H9 (cell line): ENCODE data around the gene FBLN2. TPM values are rescaled to one million over a fixed set of nuclear protein-coding genes. Genes with fewer than 3 reads are reported as not detected.

ENCODE experiments used
- DNase-seq: peaks from one replicate; pipeline ENCODE4 v3.0.0-alpha.2; 2017
- H2AFZ ChIP-seq: one replicate; pipeline ENCODE4 v1.6.1; 2013; ENCODE audit warnings: mild to moderate bottlenecking, low read length, control low read depth, moderate library complexity
- H2AK5ac ChIP-seq: 2 replicates; pipeline ENCODE4 v1.6.1; 2013; ENCODE audit warnings: low read length, control low read depth, mixed read lengths; ENCODE audit not compliant: insufficient read length
- H2BK120ac ChIP-seq: one replicate; pipeline ENCODE4 v1.6.1; 2013; ENCODE audit warnings: low read depth, mild to moderate bottlenecking, low read length, control low read depth, inconsistent platforms; ENCODE audit not compliant: poor library complexity, severe bottlenecking
- H2BK12ac ChIP-seq: 2 replicates; pipeline ENCODE4 v1.6.1; 2013; ENCODE audit warnings: low read length, control low read depth, mixed read lengths, low read depth; ENCODE audit not compliant: insufficient read length
- H2BK15ac ChIP-seq: 2 replicates; pipeline ENCODE4 v1.6.1; 2013; ENCODE audit warnings: low read depth, low read length, control low read depth
- H2BK20ac ChIP-seq: one replicate; pipeline ENCODE4 v1.6.1; 2013; ENCODE audit warnings: low read depth, mild to moderate bottlenecking, low read length, control low read depth, inconsistent platforms; ENCODE audit not compliant: poor library complexity, severe bottlenecking
- H2BK5ac ChIP-seq: 2 replicates; pipeline ENCODE4 v1.6.1; 2013; ENCODE audit warnings: low read length, control low read depth, mixed read lengths; ENCODE audit not compliant: insufficient read length
- H3K14ac ChIP-seq: 2 replicates; pipeline ENCODE4 v1.6.1; 2013; ENCODE audit warnings: low read length, control low read depth; ENCODE audit not compliant: insufficient read depth
- H3K18ac ChIP-seq: 2 replicates; pipeline ENCODE4 v1.6.1; 2013; ENCODE audit warnings: low read depth, mild to moderate bottlenecking, mixed read lengths, low read length, control low read depth; ENCODE audit not compliant: insufficient read length
- H3K23ac ChIP-seq: 2 replicates; pipeline ENCODE4 v1.6.1; 2013; ENCODE audit warnings: low read length, control low read depth, mixed read lengths, low read depth; ENCODE audit not compliant: insufficient read length
- H3K23me2 ChIP-seq: 2 replicates; pipeline ENCODE4 v1.6.1; 2013; ENCODE audit warnings: low read depth, mild to moderate bottlenecking, mixed read lengths, low read length, control low read depth; ENCODE audit not compliant: insufficient read length, poor library complexity, severe bottlenecking
- H3K27ac ChIP-seq: 2 replicates; pipeline ENCODE4 v1.5.1; 2013; ENCODE audit warnings: low read length, control low read depth, mixed read lengths, low read depth; ENCODE audit not compliant: insufficient read length
- H3K27me3 ChIP-seq: 2 replicates; pipeline ENCODE4 v1.6.1; 2013; ENCODE audit warnings: low read length, control low read depth, inconsistent platforms; ENCODE audit not compliant: insufficient read depth
- H3K4ac ChIP-seq: 2 replicates; pipeline ENCODE4 v1.6.1; 2013; ENCODE audit warnings: low read depth, mild to moderate bottlenecking, control low read depth, inconsistent platforms, low read length, moderate library complexity
- H3K4me1 ChIP-seq: 2 replicates; pipeline ENCODE4 v1.6.1; 2013; ENCODE audit warnings: low read length, control low read depth, inconsistent platforms; ENCODE audit not compliant: insufficient read depth
- H3K4me2 ChIP-seq: 2 replicates; pipeline ENCODE4 v1.6.1; 2013; ENCODE audit warnings: low read length, control low read depth, mixed read lengths; ENCODE audit not compliant: insufficient read length, insufficient read depth
- H3K56ac ChIP-seq: 2 replicates; pipeline ENCODE4 v1.6.1; 2013; ENCODE audit warnings: low read depth, mild to moderate bottlenecking, mixed read lengths, low read length, control low read depth; ENCODE audit not compliant: insufficient read length
- H3K79me1 ChIP-seq: 2 replicates; pipeline ENCODE4 v1.6.1; 2013; ENCODE audit warnings: low read depth, mild to moderate bottlenecking, moderate library complexity, low read length, control low read depth, inconsistent platforms; ENCODE audit not compliant: insufficient read depth, poor library complexity, severe bottlenecking
- H3K79me2 ChIP-seq: 2 replicates; pipeline ENCODE4 v1.6.1; 2013; ENCODE audit warnings: low read length, control low read depth, inconsistent platforms; ENCODE audit not compliant: insufficient read depth
- H3K9ac ChIP-seq: 2 replicates; pipeline ENCODE4 v1.6.1; 2013; ENCODE audit warnings: low read length, control low read depth, mixed read lengths; ENCODE audit not compliant: insufficient read length; ENCODE audit errors: extremely low read depth
- H3K9me3 ChIP-seq: one replicate; pipeline ENCODE4 v1.6.1; 2013; ENCODE audit warnings: low read depth, low read length, inconsistent platforms; ENCODE audit not compliant: control insufficient read depth
- H3T11ph ChIP-seq: one replicate; pipeline ENCODE4 v1.6.1; 2013; ENCODE audit warnings: mild to moderate bottlenecking, low read length, control low read depth, inconsistent platforms
- H4K20me1 ChIP-seq: one replicate; pipeline ENCODE4 v1.6.1; 2013; ENCODE audit not compliant: control insufficient read depth, insufficient read length, insufficient read depth
- H4K5ac ChIP-seq: 2 replicates; pipeline ENCODE4 v1.6.1; 2013; ENCODE audit warnings: low read depth, mild to moderate bottlenecking, mixed read lengths, low read length, control low read depth; ENCODE audit not compliant: insufficient read length
- H4K8ac ChIP-seq: replicated peaks from 2 replicates; pipeline ENCODE4 v1.6.1; 2013; ENCODE audit warnings: low read length, control low read depth, mixed read lengths, low read depth; ENCODE audit not compliant: insufficient read length
- H4K91ac ChIP-seq: 2 replicates; pipeline ENCODE4 v1.6.1; 2013; ENCODE audit warnings: low read depth, mild to moderate bottlenecking, moderate library complexity, mixed read lengths, low read length, control low read depth; ENCODE audit not compliant: insufficient read length
- H3K27ac Mint-ChIP-seq, 3 experiments: 2 replicates in 2 of 3; 3 replicates in 1 of 3; pipeline ENCODE4 v1.8.0; 2020 to 2021; ENCODE audit warnings: mixed read lengths in 3 of 3, mild to moderate bottlenecking in 1 of 3, moderate library complexity in 1 of 3
- H3K27me3 Mint-ChIP-seq: 2 replicates; pipeline ENCODE4 v1.8.0; 2021; ENCODE audit warnings: low read depth, mild to moderate bottlenecking, moderate library complexity, mixed read lengths
- H3K36me3 Mint-ChIP-seq, 3 experiments: 2 replicates in 2 of 3; 3 replicates in 1 of 3; pipeline ENCODE4 v1.8.0; 2020 to 2021; ENCODE audit warnings: low read depth in 3 of 3, mixed read lengths in 3 of 3; ENCODE audit not compliant: insufficient read depth in 1 of 3
- H3K4me1 Mint-ChIP-seq, 2 experiments: 2 replicates each; pipeline ENCODE4 v1.8.0; 2020; ENCODE audit warnings: mixed read lengths in 2 of 2
- H3K4me3 Mint-ChIP-seq, 2 experiments: 2 replicates in 1 of 2; 3 replicates in 1 of 2; pipeline ENCODE4 v1.8.0; 2020 to 2021; ENCODE audit warnings: mild to moderate bottlenecking in 2 of 2, mixed read lengths in 2 of 2, moderate library complexity in 1 of 2
- H3K9me3 Mint-ChIP-seq, 2 experiments: 2 replicates in 1 of 2; 3 replicates in 1 of 2; pipeline ENCODE4 v1.8.0; 2020; ENCODE audit warnings: mild to moderate bottlenecking in 2 of 2, mixed read lengths in 2 of 2, moderate library complexity in 1 of 2
- CTCF ChIP-seq: fragments of 200-600 bp; sonication (generic); conservative IDR thresholded peaks from 3 replicates; pipeline ENCODE4 v1.8.0; 2021; ENCODE audit warnings: antibody characterized with exemption, mild to moderate bottlenecking
- WGBS: extraction: QIAGEN DNeasy Blood & Tissue Kit; methylation state at CpG from one replicate; pipeline ENCODE4 v1.1.7; 2013; ENCODE audit warnings: missing lambda C conversion rate, low lambda C conversion rate, mixed read lengths; ENCODE audit not compliant: insufficient read length; ENCODE audit errors: extremely low coverage; 5-methylcytosine and 5-hydroxymethylcytosine counted together
- total RNA-seq: library from RNA; stranded (reverse); gene quantifications from 2 replicates; pipeline ENCODE4 v1.2.1, GENCODE V29; 2021

Gene FBLN2
- total RNA-seq, 1 experiment from 2014 or later = 11.8 TPM

GRCh38 chr3:13615019-13615528 lies 66.1 kb downstream of the FBLN2 start:
- peaks cover 1% of the 10 kb centered on the region for H3K27me3 Mint-ChIP-seq
- no peaks in the 10 kb centered on the region for H3K9me3 ChIP-seq
- H2BK120ac ChIP-seq = no peak overlapping the region
- no peak overlapping the region for H3K4me2 ChIP-seq
- peaks cover 0 to 2% of the 10 kb centered on the region in 2 experiments; a peak in 2 of 5 replicates for H3K9me3 Mint-ChIP-seq
- H4K8ac ChIP-seq = no peak overlapping the region
- H3K4me1 Mint-ChIP-seq = peaks cover 2 to 3% of the 10 kb centered on the region in 2 experiments; a peak in 3 of 4 replicates
- H3K27ac ChIP-seq = no peak overlapping the region
- no peak overlapping the region for H3K9ac ChIP-seq
- H2BK12ac ChIP-seq = no peak overlapping the region
- H3K18ac ChIP-seq = no peak overlapping the region
- H3K56ac ChIP-seq = no peak overlapping the region
- H3K36me3 Mint-ChIP-seq = peaks cover 0 to 6% (median 0%) of the 10 kb centered on the region in 3 experiments; a peak in 4 of 7 replicates
- no peaks in the 10 kb centered on the region for H4K20me1 ChIP-seq
- no peak overlapping the region for H4K91ac ChIP-seq
- no peaks in the 10 kb centered on the region for H3K27me3 ChIP-seq
- H3K23ac ChIP-seq = no peak overlapping the region
- no peak overlapping the region for H4K5ac ChIP-seq
- H3K79me1 ChIP-seq = no peaks in the 10 kb centered on the region
- no peaks in the 10 kb centered on the region for H3K23me2 ChIP-seq
- H3T11ph ChIP-seq = no peak overlapping the region
- H3K4me3 Mint-ChIP-seq = no peak overlapping the region
- H2AFZ ChIP-seq = no peak overlapping the region
- no peak overlapping the region for H2BK5ac ChIP-seq
- no peaks in the 10 kb centered on the region for H3K79me2 ChIP-seq
- H3K27ac Mint-ChIP-seq = no peak overlapping the region
- no peak overlapping the region for H2BK20ac ChIP-seq
- TF ChIP-seq CTCF = no peak
- H3K4me1 ChIP-seq = no peaks in the 10 kb centered on the region; the same call in 1 of the 2 replicates
- H3K14ac ChIP-seq = no peak overlapping the region
- WGBS = no CpG with 5 or more reads among the region's 4 CpGs
- no peak overlapping the region for H2AK5ac ChIP-seq
- no peak overlapping the region for H2BK15ac ChIP-seq
- no peak for DNase-seq
- H3K4ac ChIP-seq = no peak overlapping the region
